Smooth muscle cell (in vitro differentiated cells): ENCODE measurements around the gene THRA. TPM values are rescaled to one million over a fixed set of nuclear protein-coding genes. Genes with fewer than 3 reads are reported as not detected.

Experiments used
- DNase-seq: peaks from one replicate; lab custom pipeline; 2025; ENCODE audit not compliant: unreplicated experiment; lab: John Stamatoyannopoulos, UW
- H2AFZ ChIP-seq: fragments of 200-600 bp; sonication (generic); 2 replicates; pipeline ENCODE4 v1.6.0; 2016; ENCODE audit warnings: antibody characterized with exemption, low read depth, mild to moderate bottlenecking
- H3F3A ChIP-seq: fragments of 200-600 bp; sonication (generic); 2 replicates; pipeline ENCODE4 v1.6.0; 2017; ENCODE audit warnings: antibody characterized with exemption, low read depth
- H3K27ac ChIP-seq: fragments of 200-600 bp; sonication (generic); 2 replicates; pipeline ENCODE4 v1.5.1; 2016; ENCODE audit warnings: low read depth, mild to moderate bottlenecking
- H3K27me3 ChIP-seq: fragments of 200-600 bp; sonication (generic); 2 replicates; pipeline ENCODE4 v1.6.1; 2016; ENCODE audit warnings: low read depth, mild to moderate bottlenecking
- H3K36me3 ChIP-seq: fragments of 200-600 bp; sonication (generic); 2 replicates; pipeline ENCODE4 v1.5.1; 2016; ENCODE audit warnings: low read depth
- H3K4me1 ChIP-seq: fragments of 200-600 bp; sonication (generic); 2 replicates; pipeline ENCODE4 v1.5.1; 2016; ENCODE audit warnings: low read depth
- H3K4me2 ChIP-seq: fragments of 200-600 bp; sonication (generic); 2 replicates; pipeline ENCODE4 v1.6.0; 2016; ENCODE audit warnings: mild to moderate bottlenecking
- H3K4me3 ChIP-seq: fragments of 200-600 bp; sonication (generic); 2 replicates; pipeline ENCODE4 v1.5.1; 2016; ENCODE audit warnings: mild to moderate bottlenecking
- H3K79me2 ChIP-seq: fragments of 200-600 bp; sonication (generic); 2 replicates; pipeline ENCODE4 v1.6.0; 2016; ENCODE audit warnings: low read depth, mild to moderate bottlenecking
- H3K9ac ChIP-seq: fragments of 200-600 bp; sonication (generic); 2 replicates; pipeline ENCODE4 v1.6.0; 2016; ENCODE audit warnings: low read depth
- H3K9me3 ChIP-seq: fragments of 200-600 bp; sonication (generic); replicated peaks from 2 replicates; pipeline ENCODE4 v1.5.1; 2016; ENCODE audit warnings: low read depth
- H4K20me1 ChIP-seq: fragments of 200-600 bp; sonication (generic); 2 replicates; pipeline ENCODE4 v1.6.0; 2016; ENCODE audit warnings: low read depth
- WGBS: methylation state at CpG from one replicate; pipeline ENCODE4 v1.1.7; 2016; ENCODE audit warnings: low lambda C conversion rate; 5-methylcytosine and 5-hydroxymethylcytosine counted together
- polyA plus RNA-seq: library from polyadenylated mRNA; unstranded; fragments of >200 nt; fragmentation: Nextera tagmentation; extraction: Ambion mirVana; gene quantifications from 2 replicates; pipeline ENCODE4 v1.2.1, GENCODE V29; 2016
- total RNA-seq: library from RNA; depleted of rRNA; stranded (reverse); fragments of >200 nt; gene quantifications from 2 replicates; pipeline ENCODE4 v1.2.3, GENCODE V29; 2014
- TF ChIP-seq, protein P1 (sequence below): fragments of 200-600 bp; sonication (generic); IDR thresholded peaks from 2 replicates; pipeline ENCODE4 v1.5.1; 2017; ENCODE audit warnings: borderline replicate concordance, mild to moderate bottlenecking, antibody characterized with exemption; ENCODE audit not compliant: insufficient read depth, poor library complexity, severe bottlenecking

Gene THRA
- total and polyA plus RNA-seq, 2 experiments from 2014 or later = 15.6 to 21.2 TPM

GRCh38 chr17:40112191-40112711 lies 49.5 kb downstream of the THRA start:
- Histone ChIP-seq H3K4me3 (no peak overlapping the region), H3K27ac (peak overlapping the region; percentile 83), H3K4me1 (peaks cover 46% of the 10 kb centered on the region), H3K9ac (no peak overlapping the region), H3K27me3 (no peaks in the 10 kb centered on the region), H2AFZ (no peak overlapping the region), H3K4me2 (peak overlapping the region; percentile 72), H3F3A (peaks cover 31% of the 10 kb centered on the region), H3K9me3 (no peaks in the 10 kb centered on the region), H3K36me3 (no peaks in the 10 kb centered on the region), H3K79me2 (no peaks in the 10 kb centered on the region), H4K20me1 (no peaks in the 10 kb centered on the region)
- 41% methylated on average over 2 of the region's 2 CpGs for WGBS
- DNase-seq = no peak
- TF ChIP-seq, protein P1, sequence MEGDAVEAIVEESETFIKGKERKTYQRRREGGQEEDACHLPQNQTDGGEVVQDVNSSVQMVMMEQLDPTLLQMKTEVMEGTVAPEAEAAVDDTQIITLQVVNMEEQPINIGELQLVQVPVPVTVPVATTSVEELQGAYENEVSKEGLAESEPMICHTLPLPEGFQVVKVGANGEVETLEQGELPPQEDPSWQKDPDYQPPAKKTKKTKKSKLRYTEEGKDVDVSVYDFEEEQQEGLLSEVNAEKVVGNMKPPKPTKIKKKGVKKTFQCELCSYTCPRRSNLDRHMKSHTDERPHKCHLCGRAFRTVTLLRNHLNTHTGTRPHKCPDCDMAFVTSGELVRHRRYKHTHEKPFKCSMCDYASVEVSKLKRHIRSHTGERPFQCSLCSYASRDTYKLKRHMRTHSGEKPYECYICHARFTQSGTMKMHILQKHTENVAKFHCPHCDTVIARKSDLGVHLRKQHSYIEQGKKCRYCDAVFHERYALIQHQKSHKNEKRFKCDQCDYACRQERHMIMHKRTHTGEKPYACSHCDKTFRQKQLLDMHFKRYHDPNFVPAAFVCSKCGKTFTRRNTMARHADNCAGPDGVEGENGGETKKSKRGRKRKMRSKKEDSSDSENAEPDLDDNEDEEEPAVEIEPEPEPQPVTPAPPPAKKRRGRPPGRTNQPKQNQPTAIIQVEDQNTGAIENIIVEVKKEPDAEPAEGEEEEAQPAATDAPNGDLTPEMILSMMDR = no peak

GRCh38 chr17:40112718-40113109 lies 49.9 kb downstream of the THRA start:
- H3K9ac ChIP-seq = no peak overlapping the region
- WGBS = 81% methylated on average over 4 of the region's 4 CpGs
- H2AFZ ChIP-seq = no peak overlapping the region
- no peaks in the 10 kb centered on the region for H3K9me3 ChIP-seq
- H3K4me3 ChIP-seq = peak overlapping the region; percentile 41
- H3K79me2 ChIP-seq = no peaks in the 10 kb centered on the region
- H3K4me2 ChIP-seq = peak overlapping the region; percentile 80
- H3K27ac ChIP-seq = peak overlapping the region; percentile 83
- H3K27me3 ChIP-seq = no peaks in the 10 kb centered on the region
- H4K20me1 ChIP-seq = no peaks in the 10 kb centered on the region
- H3K36me3 ChIP-seq = no peaks in the 10 kb centered on the region
- peaks cover 27% of the 10 kb centered on the region for H3F3A ChIP-seq
- peaks cover 42% of the 10 kb centered on the region for H3K4me1 ChIP-seq
- TF ChIP-seq, protein P1 = no peak
- no peak for DNase-seq

DNA sequence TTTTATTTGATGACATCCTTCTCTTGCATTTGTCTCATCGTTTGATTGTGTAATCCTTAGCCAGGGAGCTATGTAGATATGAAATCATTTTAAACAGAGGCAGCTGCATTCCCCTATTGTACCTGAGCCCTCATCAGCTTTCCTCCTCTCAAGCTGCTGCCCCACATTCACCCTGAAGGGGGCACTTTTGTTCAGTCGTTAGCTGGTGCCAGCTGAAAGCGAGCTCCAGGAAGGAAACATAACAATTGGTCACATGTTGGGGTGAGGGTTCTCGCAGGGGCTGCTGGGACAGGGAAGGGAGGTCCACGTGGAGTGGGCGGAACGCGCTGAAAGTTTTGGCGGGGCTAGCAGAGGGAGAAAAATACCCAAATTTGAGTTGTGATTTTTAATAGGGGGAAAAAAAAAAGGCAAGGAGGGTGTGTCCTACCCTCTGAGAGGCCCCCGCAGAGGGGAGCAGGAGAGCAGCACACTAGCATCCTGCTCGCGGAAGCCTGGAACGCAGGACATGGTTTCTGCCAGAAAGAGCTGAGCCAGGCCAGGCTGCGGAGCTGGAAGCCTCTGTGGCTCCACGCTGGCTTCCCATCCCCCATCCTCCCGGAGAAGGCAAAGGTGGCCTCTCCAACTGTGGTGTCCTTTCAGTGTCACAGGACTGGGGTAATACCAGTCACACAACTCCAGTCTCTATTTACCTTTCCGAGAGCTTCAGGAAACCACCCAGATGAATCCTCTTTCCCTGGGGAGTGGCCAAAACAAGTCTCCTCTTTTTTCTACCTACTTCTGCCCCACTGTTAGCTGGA lies 50.5 kb downstream of the THRA start:
- Histone ChIP-seq H4K20me1 (no peaks in the 10 kb centered on the region), H3K9me3 (no peaks in the 10 kb centered on the region), H3K4me1 (peaks cover 39% of the 10 kb centered on the region), H3K27me3 (no peaks in the 10 kb centered on the region), H3K4me2 (peak overlapping the region; percentile 80), H3K27ac (peak overlapping the region; percentile 83), H3K36me3 (no peaks in the 10 kb centered on the region), H3F3A (peaks cover 27% of the 10 kb centered on the region), H3K79me2 (no peaks in the 10 kb centered on the region), H3K4me3 (peak overlapping the region; percentile 41), H3K9ac (peak overlapping the region; percentile 20), H2AFZ (peak overlapping the region; percentile 15)
- under 1% methylated on average over 17 of the region's 17 CpGs for WGBS
- peak; percentile 58 for DNase-seq
- TF ChIP-seq, protein P1 = peak; percentile 60

GRCh38 chr17:40113907-40114245 lies 51.1 kb downstream of the THRA start:
- 21% methylated on average over 5 of the region's 5 CpGs for WGBS
- TF ChIP-seq, protein P1 = no peak

More at GRCh38 chr17:40113907-40114245, 51.1 kb downstream of the THRA start:
- Histone ChIP-seq H3K4me2 (peak overlapping the region; percentile 80), H3F3A (peaks cover 27% of the 10 kb centered on the region), H3K27ac (peak overlapping the region; percentile 83), H3K4me1 (peaks cover 39% of the 10 kb centered on the region), H3K9me3 (no peaks in the 10 kb centered on the region), H2AFZ (peak overlapping the region; percentile 15), H3K4me3 (peak overlapping the region; percentile 41), H4K20me1 (no peaks in the 10 kb centered on the region), H3K79me2 (no peaks in the 10 kb centered on the region), H3K27me3 (no peaks in the 10 kb centered on the region), H3K36me3 (no peaks in the 10 kb centered on the region), H3K9ac (peak overlapping the region; percentile 20)
- DNase-seq = no peak
